Posterior vena cava (tissue), 2 donors: ENCODE measurements around the gene GMNC. TPM values are rescaled to one million over a fixed set of nuclear protein-coding genes. Genes with fewer than 3 reads are reported as not detected.
"Not testable (repeated sequence)": the region's sequence is repeated elsewhere in the genome, so short reads cannot be mapped to it uniquely, and the experiment has no call there.

Experiments
- DNase-seq: peaks from one replicate; pipeline ENCODE4 v3.0.0-alpha.2; 2020; ENCODE audit warnings: low spot score
- intact Hi-C, 2 donors: fragments of 100-400 bp; cut with DNase I; formaldehyde crosslinking; loops; one replicate each; pipeline versions ENCODE4 v1.14.1 to v1.14.2; 2022 to 2023
- long read RNA-seq, 2 donors: library from polyadenylated mRNA; unstranded; transcript quantifications; one replicate each; pipeline ENCODE4 v2.0.0, GENCODE V29; 2020 to 2021
- total RNA-seq, 2 donors: library from RNA; stranded (reverse); fragmentation: NEBNext Ultra II Directional; extraction: Animal tissue kit (Norgen Biotek cat#: 25700); gene quantifications; one replicate each; pipeline ENCODE4 v1.2.1, GENCODE V29; 2021
- donor health status: DM: yes; HTN: yes; CAD: no.
- donor health status: DM: yes; HTN: yes; CAD: no.

GMNC gene
- not detected for total RNA-seq
- long read RNA-seq, donor 1, result 0 reads
- long read RNA-seq, donor 2, result 0 reads

GRCh38 chr3:190862209-190863118 lies at the start of gene GMNC:
Gene GMNC, minus strand, starts transcription at chr3:190862694. Its CDS starts 79 bp downstream, at chr3:190862615.
- DNase-seq, result peak; percentile 93
- intact Hi-C loops, result no loop called here

GRCh38 chr3:190911382-190911781 lies 48.9 kb upstream of the GMNC start:
- DNase-seq, result no peak
- intact Hi-C loops, result no loop called here

GRCh38 chr3:190909908-190910307 lies 47.4 kb upstream of the GMNC start:
- no peak for DNase-seq
- intact Hi-C loops, result no loop called here

- intact Hi-C loops, result no loop called here
- DNase-seq, result no peak
These were observed 40.7 kb upstream of the GMNC start for GRCh38 chr3:190903156-190903555.

- no peak for DNase-seq
- intact Hi-C loops, result no loop called here
These were observed 39.8 kb upstream of the GMNC start for GRCh38 chr3:190902292-190902691.

- DNase-seq, result no peak
- intact Hi-C loops, result no loop called here
These were observed 30.0 kb upstream of the GMNC start for GRCh38 chr3:190892395-190892902.

GRCh38 chr3:190886945-190887344 lies 24.5 kb upstream of the GMNC start:
- intact Hi-C loops, result loop anchor here in 1 of 2 donors (5.0 kb wide), 1 partner anchor 165 kb away; no protein-coding TSS in a partner anchor
- DNase-seq, result no peak

- no peak for DNase-seq
These were observed 21.7 kb upstream of the GMNC start for GRCh38 chr3:190883973-190884832.

GRCh38 chr3:190883141-190883540 lies 20.6 kb upstream of the GMNC start:
- intact Hi-C loops, result no loop called here
- DNase-seq, result no peak

More at GRCh38 chr3:190883973-190884832, 21.7 kb upstream of the GMNC start:
- intact Hi-C loops, result no loop called here

- intact Hi-C loops, result no loop called here
- DNase-seq, result no peak
These were observed 15.4 kb upstream of the GMNC start for GRCh38 chr3:190877925-190878324.

GRCh38 chr3:190876433-190876832 lies 13.9 kb upstream of the GMNC start:
- DNase-seq, intact Hi-C loops: not testable (repeated sequence)

GRCh38 chr3:190875061-190875460 lies 12.6 kb upstream of the GMNC start:
- intact Hi-C loops, DNase-seq: not testable (repeated sequence)

GRCh38 chr3:190870127-190870526 lies 7.6 kb upstream of the GMNC start:
- DNase-seq, result no peak
- intact Hi-C loops, result no loop called here

- no peak for DNase-seq
- intact Hi-C loops, result no loop called here
These were observed 4.6 kb upstream of the GMNC start for GRCh38 chr3:190867071-190867470.

GRCh38 chr3:190865828-190866227 lies 3.3 kb upstream of the GMNC start:
- DNase-seq, result no peak
- intact Hi-C loops, result no loop called here

GRCh38 chr3:190865419-190865818 lies 2.9 kb upstream of the GMNC start:
- no peak for DNase-seq
- intact Hi-C loops, result no loop called here

- intact Hi-C loops, result no loop called here
- DNase-seq, result no peak
These were observed 1.5 kb upstream of the GMNC start for GRCh38 chr3:190864002-190864401.

- intact Hi-C loops, result no loop called here
- no peak for DNase-seq
These were observed 598 bp upstream of the GMNC start for GRCh38 chr3:190863119-190863465.

GRCh38 chr3:190860521-190860920 lies 2.0 kb downstream of the GMNC start:
- no peak for DNase-seq
- intact Hi-C loops, result no loop called here

- no peak for DNase-seq
- intact Hi-C loops, result no loop called here
These were observed 7.3 kb downstream of the GMNC start for GRCh38 chr3:190855151-190855550.
